Measurements from ENCODE around the gene NAT9. TPM values are rescaled to one million over a fixed set of nuclear protein-coding genes. Genes with fewer than 3 reads are reported as not detected.

Gene NAT9
- total RNA-seq, 1 donor from 2014 or later = 59.6 TPM

GRCh38 chr17:74744349-74744713, 31.8 kb downstream of the NAT9 start:
- no peak for DNase-seq (ENCODE audit: low spot score, unreplicated experiment)
- H3K4me3 Mint-ChIP-seq (ENCODE audit: low read depth) = no peak overlapping the region
- peaks cover 9% of the 10 kb centered on the region for H3K4me1 Mint-ChIP-seq (ENCODE audit: low read depth)
- no peaks in the 10 kb centered on the region for H3K9me3 Mint-ChIP-seq (ENCODE audit: low read depth)
- no peak for TF ChIP-seq CTCF (IDR thresholded peaks at IDR 0.05; ENCODE audit: unreplicated experiment)
- peaks cover 2% of the 10 kb centered on the region for H3K27me3 Mint-ChIP-seq
- H3K27ac Mint-ChIP-seq = no peak overlapping the region
- H3K36me3 Mint-ChIP-seq (ENCODE audit: insufficient read depth) = no peaks in the 10 kb centered on the region

GRCh38 chr17:74743755-74744154, 32.4 kb downstream of the NAT9 start:
- no peak for TF ChIP-seq CTCF (IDR thresholded peaks at IDR 0.05; ENCODE audit: unreplicated experiment)
- DNase-seq (ENCODE audit: low spot score, unreplicated experiment) = no peak
- H3K4me1 Mint-ChIP-seq (ENCODE audit: low read depth) = peaks cover 12% of the 10 kb centered on the region
- peaks cover 4% of the 10 kb centered on the region for H3K27me3 Mint-ChIP-seq
- no peak overlapping the region for H3K4me3 Mint-ChIP-seq (ENCODE audit: low read depth)
- no peak overlapping the region for H3K27ac Mint-ChIP-seq
- H3K36me3 Mint-ChIP-seq (ENCODE audit: insufficient read depth) = no peaks in the 10 kb centered on the region
- H3K9me3 Mint-ChIP-seq (ENCODE audit: low read depth) = no peaks in the 10 kb centered on the region

- Mint-ChIP-seq H3K27me3 (peaks cover 5% of the 10 kb centered on the region), H3K27ac (no peak overlapping the region), H3K4me3 (ENCODE audit: low read depth) (no peak overlapping the region), H3K4me1 (ENCODE audit: low read depth) (peaks cover 14% of the 10 kb centered on the region), H3K9me3 (ENCODE audit: low read depth) (no peaks in the 10 kb centered on the region), H3K36me3 (ENCODE audit: insufficient read depth) (no peaks in the 10 kb centered on the region)
- no peak for TF ChIP-seq CTCF (IDR thresholded peaks at IDR 0.05; ENCODE audit: unreplicated experiment)
- no peak for DNase-seq (ENCODE audit: low spot score, unreplicated experiment)
These were observed 33.1 kb downstream of the NAT9 start for GRCh38 chr17:74742978-74743545.

- Mint-ChIP-seq H3K9me3 (ENCODE audit: low read depth) (no peaks in the 10 kb centered on the region), H3K36me3 (ENCODE audit: insufficient read depth) (no peaks in the 10 kb centered on the region), H3K27ac (no peak overlapping the region), H3K4me1 (ENCODE audit: low read depth) (peaks cover 21% of the 10 kb centered on the region), H3K27me3 (peaks cover 5% of the 10 kb centered on the region), H3K4me3 (ENCODE audit: low read depth) (no peak overlapping the region)
- no peak for DNase-seq (ENCODE audit: low spot score, unreplicated experiment)
- no peak for TF ChIP-seq CTCF (IDR thresholded peaks at IDR 0.05; ENCODE audit: unreplicated experiment)
These were observed 34.0 kb downstream of the NAT9 start for GRCh38 chr17:74742153-74742515.

- peaks cover 9% of the 10 kb centered on the region for H3K27me3 Mint-ChIP-seq
- no peaks in the 10 kb centered on the region for H3K9me3 Mint-ChIP-seq (ENCODE audit: low read depth)
- H3K4me1 Mint-ChIP-seq (ENCODE audit: low read depth) = peaks cover 21% of the 10 kb centered on the region
- DNase-seq (ENCODE audit: low spot score, unreplicated experiment) = no peak
- no peaks in the 10 kb centered on the region for H3K36me3 Mint-ChIP-seq (ENCODE audit: insufficient read depth)
- TF ChIP-seq CTCF (IDR thresholded peaks at IDR 0.05; ENCODE audit: unreplicated experiment) = no peak
- no peak overlapping the region for H3K4me3 Mint-ChIP-seq (ENCODE audit: low read depth)
- H3K27ac Mint-ChIP-seq = no peak overlapping the region
These were observed 35.3 kb downstream of the NAT9 start for GRCh38 chr17:74740641-74741387.
